Measurements from ENCODE around the gene GP1BB. TPM values are rescaled to one million over a fixed set of nuclear protein-coding genes. Genes with fewer than 3 reads are reported as not detected.

Gene GP1BB
- total and polyA plus RNA-seq, 2 of the 4 experiments (the other 2 are of a cell fraction), result 0.18 to 1.5 TPM

- Histone ChIP-seq H2BK5ac (ENCODE audit: low read depth, low read length, poor library complexity, severe bottlenecking) (no peak overlapping the region), H2AK5ac (ENCODE audit: low read depth, low read length) (no peak overlapping the region; the same call in 1 of the 2 replicates), H3K4me2 (ENCODE audit: low read depth, low read length) (no peak overlapping the region), H3K9me3 (ENCODE audit: control insufficient read depth, insufficient read depth, low read length) (no peaks in the 10 kb centered on the region), H3K4me1 (ENCODE audit: control insufficient read depth, insufficient read depth, low read length) (no peaks in the 10 kb centered on the region; the same call in none of the 2 replicates), H3K9ac (ENCODE audit: low read depth, low read length) (no peak overlapping the region), H4K8ac (ENCODE audit: low read depth in 2 of 2, low read length in 2 of 2) (peak overlapping the region in 1 of 2 experiments; percentile 32; a peak in 1 of 4 replicates), H3K56ac (ENCODE audit: extremely low read depth, insufficient read depth, low read length) (no peak overlapping the region), H3K79me1 (ENCODE audit: low read depth in 1 of 2, low read length in 2 of 2) (no peaks in the 10 kb centered on the region), H3K18ac (ENCODE audit: low read depth, low read length) (no peak overlapping the region), H3K23ac (ENCODE audit: low read depth, low read length) (no peak overlapping the region), H3K4me3 (ENCODE audit: insufficient read depth, low read depth, low read length) (no peak overlapping the region), H3K27ac (ENCODE audit: insufficient read depth, low read length) (no peak overlapping the region), H4K91ac (ENCODE audit: insufficient read depth, low read depth, low read length) (no peak overlapping the region), H2AK9ac (replicated peaks; ENCODE audit: low read depth, low read length, poor library complexity) (peak overlapping the region; percentile 92), H4K20me1 (ENCODE audit: insufficient read depth, low read length) (no peaks in the 10 kb centered on the region), H3K14ac (replicated peaks; ENCODE audit: low read depth, low read length) (no peak overlapping the region), H2BK20ac (ENCODE audit: low read depth, low read length) (no peak overlapping the region), H3K27me3 (ENCODE audit: control insufficient read depth, insufficient read depth, low read length) (peaks cover 12% of the 10 kb centered on the region; the same call in 1 of the 2 replicates), H2BK15ac (ENCODE audit: low read depth, low read length) (no peak overlapping the region), H3K36me3 (ENCODE audit: control insufficient read depth, insufficient read depth, low read length) (no peaks in the 10 kb centered on the region), H4K5ac (ENCODE audit: low read depth, low read length) (no peak overlapping the region), H3K9me1 (ENCODE audit: insufficient read depth, low read length) (no peaks in the 10 kb centered on the region), H2AFZ (replicated peaks; ENCODE audit: low read length, poor library complexity) (peak overlapping the region; percentile 96), H2BK120ac (ENCODE audit: low read depth, low read length) (no peak overlapping the region), H3K4ac (ENCODE audit: low read depth, low read length) (no peak overlapping the region)
- intact Hi-C loops (cut with micrococcal nuclease) (loop anchor here (5.0 kb wide), 2 partner anchors 121 to 281 kb away; partner anchors contain the start of genes GNB1L and RTL10), in situ Hi-C loops (cut with MboI; ENCODE audit: low sequenced_read_pairs) (loop anchor here (5.0 kb wide), 1 partner anchor 181 kb away; no protein-coding TSS in a partner anchor), dilution Hi-C loops (cut with HindIII; ENCODE audit: low sequenced_read_pairs, unreplicated experiment) (no loop called here)
- no peak for TF ChIP-seq RFX5 (IDR thresholded peaks at IDR 0.05; ENCODE audit: low read depth, low read length)
- no peak for TF ChIP-seq RAD21 (IDR thresholded peaks at IDR 0.05; ENCODE audit: low read length)
- TF ChIP-seq USF2 (IDR thresholded peaks at IDR 0.05; ENCODE audit: low read depth, low read length), result no peak
- no peak for TF ChIP-seq BHLHE40 (IDR thresholded peaks at IDR 0.05; ENCODE audit: low read depth, low read length)
- no peak for TF ChIP-seq CHD1 (IDR thresholded peaks at IDR 0.05; ENCODE audit: low read depth, low read length)
- no peak for TF ChIP-seq MAZ (IDR thresholded peaks at IDR 0.05; ENCODE audit: borderline replicate concordance, low read depth, low read length)
- TF ChIP-seq ELK1 (IDR thresholded peaks at IDR 0.05; ENCODE audit: borderline replicate concordance, low read depth, low read length), result no peak
- no peak for TF ChIP-seq POLR2A (IDR thresholded peaks at IDR 0.05; ENCODE audit: low read depth, low read length)
- TF ChIP-seq MXI1 (IDR thresholded peaks at IDR 0.05; ENCODE audit: borderline replicate concordance, low read depth, low read length), result no peak
- TF ChIP-seq SMC3 (IDR thresholded peaks at IDR 0.05; ENCODE audit: low read depth, low read length), result no peak
- no peak for TF ChIP-seq RCOR1 (IDR thresholded peaks at IDR 0.05; ENCODE audit: insufficient replicate concordance, low read length)
- no peak for TF ChIP-seq MAFK (IDR thresholded peaks at IDR 0.05; ENCODE audit: low read depth, low read length)
- no peak for TF ChIP-seq NFE2L2 (IDR thresholded peaks at IDR 0.05; ENCODE audit: low read depth, low read length)
- no peak for TF ChIP-seq CTCF (conservative IDR thresholded peaks at IDR 0.05; ENCODE audit: low read depth, low read length)
- ChIA-PET POLR2A (ENCODE audit: unreplicated experiment) (no interaction called here), CTCF (interaction anchor here (0.5 to 2.0 kb wide), 9 partner anchors 14 to 182 kb away, joined by 3 to 27 read pairs (median 5); no protein-coding TSS in a partner anchor)
- no TSS peak for BruUV-seq (replicated peaks)
- ATAC-seq (ENCODE audit: low read depth) (no peak), DNase-seq (no peak)
- WGBS, 2 experiments (ENCODE audit: extremely low coverage in 2 of 2, insufficient read length in 1 of 2), result 80% methylated on average over 3 of the region's 21 CpGs; no CpG with 5 or more reads in 1 of the 2 experiments
These were observed 8.2 kb downstream of the GP1BB start for GRCh38 chr22:19731361-19732135.

Data from IMR-90 (cell line).